HCT116 (cell line): ENCODE data around the gene SERGEF. TPM values are rescaled to one million over a fixed set of nuclear protein-coding genes. Genes with fewer than 3 reads are reported as not detected.

ENCODE experiments used
- ATAC-seq: fragments of 200-7000 bp; cut with Tn5 transposase; 2 replicates; pipeline ENCODE4 v1.9.1; 2020; ENCODE audit warnings: mild to moderate bottlenecking, moderate library complexity
- BruUV-seq: library from RNA; stranded (reverse); fragments of 400-500 nt; replicated peaks from 2 replicates; lab custom pipeline; 2021; lab: Mats Ljungman, UMichigan
- CTCF ChIA-PET: fragments of 300-600 bp; sonication (Branson Sonifier 250); formaldehyde crosslinking; loops from one replicate; lab custom pipeline; 2021; ENCODE audit warnings: antibody characterized with exemption; lab: Charles Lee
- POLR2A ChIA-PET: fragments of 300-600, 350-600 bp; sonication (Branson Sonifier 250); formaldehyde crosslinking; loops from one replicate; lab custom pipeline; 2021; ENCODE audit warnings: antibody characterized with exemption; lab: Charles Lee
- RAD21 ChIA-PET, 2 experiments: fragments of 300-600 bp; sonication (Branson Sonifier 250); formaldehyde crosslinking; loops; one replicate each; lab custom pipeline; 2023; ENCODE audit warnings: low total read pairs in 2 of 2; ENCODE audit not compliant: uncharacterized antibody in 2 of 2, unreplicated experiment in 2 of 2, low non-redundant PET in 1 of 2; lab: Charles Lee
- DNase-seq: peaks from one replicate; pipeline ENCODE4 v3.0.0-alpha.2; 2010; ENCODE audit warnings: low read depth, low spot score
- H2AFZ ChIP-seq: fragments of 200-600 bp; shearing (Covaris generic), sonication (generic); 2 replicates; pipeline ENCODE4 v1.6.1; 2017; ENCODE audit warnings: low read depth, mixed run types, mixed read lengths, antibody characterized with exemption, low read length; ENCODE audit not compliant: poor library complexity, severe bottlenecking
- H3K27ac ChIP-seq: 2 replicates; pipeline ENCODE4 v1.5.1; 2012; ENCODE audit warnings: low read depth, low read length
- H3K27me3 ChIP-seq: fragments of 200-600 bp; sonication (generic); 2 replicates; pipeline ENCODE4 v1.6.1; 2016; ENCODE audit warnings: mixed run types, low read length, mixed read lengths; ENCODE audit not compliant: insufficient read depth
- H3K36me3 ChIP-seq, 2 experiments: fragments of 200-500 bp in 1 of 2; fragments of 200-600 bp in 1 of 2; sonication (Bioruptor generic) in 1 of 2; sonication (generic) in 1 of 2; 2 replicates each; pipeline versions ENCODE4 v1.5.1 to v1.6.1; 2014 to 2016; ENCODE audit warnings: low read length in 2 of 2, inconsistent platforms in 1 of 2, mixed read lengths in 1 of 2, mixed run types in 1 of 2; ENCODE audit not compliant: insufficient read depth in 2 of 2, control insufficient read depth in 1 of 2
- H3K4me1 ChIP-seq, 2 experiments: fragments of 200-600 bp in 1 of 2; sonication (generic) in 1 of 2; 2 replicates each; pipeline versions ENCODE4 v1.5.1 to v1.6.1; 2012 to 2017; ENCODE audit warnings: low read length in 2 of 2, inconsistent platforms in 1 of 2, mild to moderate bottlenecking in 1 of 2, mixed read lengths in 1 of 2, mixed run types in 1 of 2, moderate library complexity in 1 of 2; ENCODE audit not compliant: insufficient read depth in 2 of 2, control insufficient read depth in 1 of 2
- H3K4me2 ChIP-seq: fragments of 200-600 bp; sonication (generic); 2 replicates; pipeline ENCODE4 v1.6.1; 2017; ENCODE audit warnings: mixed run types, low read length, mixed read lengths
- H3K4me3 ChIP-seq, 2 experiments: fragments of 200-600 bp in 1 of 2; sonication (generic) in 1 of 2; replicated peaks in 1 of 2; 2 replicates each; pipeline ENCODE4 v1.5.1; 2011 to 2016; ENCODE audit warnings: low read length in 2 of 2, control low read depth in 1 of 2, low read depth in 1 of 2, mild to moderate bottlenecking in 1 of 2, mixed read lengths in 1 of 2, mixed run types in 1 of 2
- H3K79me2 ChIP-seq: fragments of 200-600 bp; sonication (generic); 2 replicates; pipeline ENCODE4 v1.6.1; 2017; ENCODE audit warnings: mild to moderate bottlenecking, mixed run types, low read length, moderate library complexity, mixed read lengths; ENCODE audit not compliant: insufficient read depth
- H3K9ac ChIP-seq: fragments of 200-600 bp; sonication (generic); 2 replicates; pipeline ENCODE4 v1.6.1; 2016; ENCODE audit warnings: low read length, mixed read lengths
- H3K9me2 ChIP-seq: fragments of 200-600 bp; sonication (generic), shearing (Covaris generic); 2 replicates; pipeline ENCODE4 v1.6.1; 2017; ENCODE audit warnings: mixed run types, mild to moderate bottlenecking, moderate library complexity; ENCODE audit not compliant: insufficient read depth
- H3K9me3 ChIP-seq, 2 experiments: fragments of 200-500 bp in 1 of 2; fragments of 200-600 bp in 1 of 2; sonication (Bioruptor generic) in 1 of 2; sonication (generic) in 1 of 2; 2 replicates each; pipeline ENCODE4 v1.6.1; 2014 to 2017; ENCODE audit warnings: low read length in 2 of 2, mixed read lengths in 2 of 2, inconsistent platforms in 1 of 2, low read depth in 1 of 2, mild to moderate bottlenecking in 1 of 2, mixed run types in 1 of 2, moderate library complexity in 1 of 2; ENCODE audit not compliant: control insufficient read depth in 1 of 2, insufficient read depth in 1 of 2
- H4K20me1 ChIP-seq: fragments of 200-600 bp; sonication (generic), shearing (Covaris generic); 2 replicates; pipeline ENCODE4 v1.6.1; 2017; ENCODE audit warnings: mixed run types, mild to moderate bottlenecking, moderate library complexity; ENCODE audit not compliant: insufficient read depth
- ATF3 ChIP-seq: IDR thresholded peaks from 2 replicates; pipeline ENCODE4 v1.6.1; 2012
- CBX3 ChIP-seq: IDR thresholded peaks from 2 replicates; pipeline ENCODE4 v1.6.1; 2012; ENCODE audit warnings: low read depth
- CEBPB ChIP-seq: IDR thresholded peaks from 2 replicates; pipeline ENCODE4 v1.6.1; 2012; ENCODE audit warnings: low read depth
- CTCF ChIP-seq, 3 experiments: fragments of 200-600 bp in 1 of 3; sonication (generic) in 1 of 3; IDR thresholded peaks in 2 of 3; conservative IDR thresholded peaks in 1 of 3; 2 replicates each; pipeline ENCODE4 v1.5.1; 2012 to 2017; ENCODE audit warnings: low read depth in 2 of 3, low read length in 2 of 3, antibody characterized with exemption in 1 of 3, borderline replicate concordance in 1 of 3, control low read depth in 1 of 3, mild to moderate bottlenecking in 1 of 3, mixed read lengths in 1 of 3, mixed run types in 1 of 3, moderate library complexity in 1 of 3; ENCODE audit not compliant: insufficient read depth in 1 of 3
- EGR1 ChIP-seq: IDR thresholded peaks from 2 replicates; pipeline ENCODE4 v1.6.1; 2012; ENCODE audit warnings: low read depth
- ELF1 ChIP-seq: IDR thresholded peaks from 2 replicates; pipeline ENCODE4 v1.6.1; 2012; ENCODE audit warnings: low read depth, borderline replicate concordance
- EZH2 ChIP-seq: fragments of 200-600 bp; sonication (generic); IDR thresholded peaks from 2 replicates; pipeline ENCODE4 v1.6.1; 2017; ENCODE audit warnings: antibody characterized with exemption, mixed run types
- EZH2phosphoT487 ChIP-seq: fragments of 200-600 bp; IDR thresholded peaks from 2 replicates; pipeline ENCODE4 v1.6.1; 2018; ENCODE audit warnings: antibody characterized with exemption, borderline replicate concordance
- FOSL1 ChIP-seq: IDR thresholded peaks from 2 replicates; pipeline ENCODE4 v1.6.1; 2012; ENCODE audit warnings: low read depth
- JUND ChIP-seq: IDR thresholded peaks from 2 replicates; pipeline ENCODE4 v1.6.1; 2012
- MAX ChIP-seq: IDR thresholded peaks from 2 replicates; pipeline ENCODE4 v1.6.1; 2012
- POLR2A ChIP-seq: IDR thresholded peaks from 2 replicates; pipeline ENCODE4 v1.7.0; 2011; ENCODE audit warnings: borderline replicate concordance; ENCODE audit not compliant: insufficient read depth, insufficient read length; ENCODE audit errors: extremely low read depth
- POLR2AphosphoS5 ChIP-seq: IDR thresholded peaks from 2 replicates; pipeline ENCODE4 v1.6.1; 2011; ENCODE audit warnings: mild to moderate bottlenecking, low read depth, low read length, moderate library complexity
- RAD21 ChIP-seq: IDR thresholded peaks from 2 replicates; pipeline ENCODE4 v1.6.1; 2012; ENCODE audit warnings: low read depth, mild to moderate bottlenecking
- SIN3A ChIP-seq: IDR thresholded peaks from 2 replicates; pipeline ENCODE4 v1.6.1; 2012; ENCODE audit warnings: low read depth
- SP1 ChIP-seq: IDR thresholded peaks from 2 replicates; pipeline ENCODE4 v1.6.1; 2012; ENCODE audit warnings: low read depth
- SRF ChIP-seq: IDR thresholded peaks from 2 replicates; pipeline ENCODE4 v1.6.1; 2012; ENCODE audit warnings: low read depth
- TCF7L2 ChIP-seq: IDR thresholded peaks from 2 replicates; pipeline ENCODE4 v1.7.0; 2011; ENCODE audit warnings: borderline replicate concordance, inconsistent platforms; ENCODE audit not compliant: insufficient read depth, insufficient read length; ENCODE audit errors: extremely low read depth
- ZFX ChIP-seq: fragments of 450-650 bp; IDR thresholded peaks from 2 replicates; pipeline ENCODE4 v1.6.1; 2017
- ZNF274 ChIP-seq: fragments of 200-500 bp; sonication (Bioruptor generic); IDR thresholded peaks from 2 replicates; pipeline ENCODE4 v1.6.1; 2014; ENCODE audit warnings: mild to moderate bottlenecking, low read depth, low read length, inconsistent platforms
- intact Hi-C: fragments of 100-400 bp; cut with micrococcal nuclease; formaldehyde crosslinking; loops from 2 replicates; pipeline ENCODE4 v1.10.0; 2022
- total RNA-seq: library from RNA; stranded (reverse); gene quantifications from one replicate; pipeline ENCODE4 v1.2.1, GENCODE V29; 2021; ENCODE audit not compliant: unreplicated experiment

Gene SERGEF
- total RNA-seq, 1 experiment from 2014 or later = 32.8 TPM

- no peak overlapping the region for H3K9ac ChIP-seq
- ATAC-seq (no peak), DNase-seq (no peak)
- intact Hi-C loops = no loop called here
- ChIA-PET RAD21 (no interaction called here), CTCF (interaction anchor here (1.6 kb wide), 1 partner anchor 11 kb away, joined by 4 read pairs; no protein-coding TSS in a partner anchor), POLR2A (no interaction called here)
- BruUV-seq = no TSS peak
- no peaks in the 10 kb centered on the region for H3K27me3 ChIP-seq
- no peak overlapping the region for H3K4me3 ChIP-seq
- H2AFZ ChIP-seq = no peak overlapping the region
- no peak overlapping the region for H3K4me2 ChIP-seq
- H3K4me1 ChIP-seq = no peaks in the 10 kb centered on the region
- H3K36me3 ChIP-seq = no peaks in the 10 kb centered on the region
- no peaks in the 10 kb centered on the region for H3K79me2 ChIP-seq
- no peak for TF ChIP-seq POLR2A
- no peak for TF ChIP-seq RAD21
- no peak for TF ChIP-seq CBX3
- TF ChIP-seq EGR1 = no peak
- no peak for TF ChIP-seq EZH2phosphoT487
- TF ChIP-seq CEBPB = no peak
- H3K27ac ChIP-seq = no peak overlapping the region
- no peaks in the 10 kb centered on the region for H3K9me3 ChIP-seq
- no peaks in the 10 kb centered on the region for H4K20me1 ChIP-seq
- no peaks in the 10 kb centered on the region for H3K9me2 ChIP-seq
Observed at GRCh38 chr11:17853280-17853679, 159.6 kb downstream of the SERGEF start.

- Histone ChIP-seq H2AFZ (no peak overlapping the region), H3K79me2 (no peaks in the 10 kb centered on the region), H3K4me2 (no peak overlapping the region), H3K9me2 (no peaks in the 10 kb centered on the region), H4K20me1 (no peaks in the 10 kb centered on the region), H3K36me3 (no peaks in the 10 kb centered on the region), H3K27ac (no peak overlapping the region), H3K9me3 (no peaks in the 10 kb centered on the region), H3K4me3 (no peak overlapping the region), H3K27me3 (no peaks in the 10 kb centered on the region), H3K9ac (no peak overlapping the region), H3K4me1 (peaks cover 0 to under 1% of the 10 kb centered on the region in 2 experiments; a peak in 1 of 4 replicates)
- ChIA-PET POLR2A (no interaction called here), CTCF (no interaction called here), RAD21 (no interaction called here)
- intact Hi-C loops = no loop called here
- no TSS peak for BruUV-seq
- TF ChIP-seq FOSL1 (no peak), SRF (no peak), CBX3 (no peak), EGR1 (no peak), ELF1 (no peak), SP1 (no peak), ZNF274 (no peak), EZH2phosphoT487 (no peak), EZH2 (no peak), POLR2AphosphoS5 (no peak), CTCF (IDR thresholded peaks at IDR 0.05 in 2 of 3, conservative IDR thresholded peaks at IDR 0.05 in 1 of 3; ENCODE audit: borderline replicate concordance in 1 of 3, insufficient read depth in 1 of 3, low read depth in 2 of 3, low read length in 2 of 3) (no peak), SIN3A (no peak), RAD21 (no peak), MAX (no peak), JUND (no peak), CEBPB (no peak), ZFX (no peak), ATF3 (no peak), TCF7L2 (no peak)
- DNase-seq (no peak), ATAC-seq (no peak)
Observed at GRCh38 chr11:17852246-17852645, 160.6 kb downstream of the SERGEF start.
